ENCODE data around the gene CEP63.

Gene CEP63

DNA sequence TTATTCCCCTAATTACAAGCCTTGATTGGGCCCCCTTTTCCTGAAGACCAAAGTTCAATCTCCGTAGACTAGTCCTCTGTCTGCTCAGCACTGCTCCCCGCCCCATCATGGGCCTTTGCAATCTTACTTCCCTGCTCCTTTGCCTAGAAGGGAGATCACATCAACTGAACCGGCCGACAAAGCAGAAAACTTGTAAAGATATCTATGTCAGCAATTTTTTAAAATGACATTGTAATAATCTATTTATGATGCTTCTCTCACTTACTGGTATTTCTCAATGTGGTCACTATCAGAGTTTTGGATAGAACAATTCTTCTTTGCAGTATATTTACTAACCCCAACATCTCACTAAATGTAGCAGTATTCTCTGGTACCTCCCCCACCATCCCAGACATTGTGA, 17.3 kb upstream of the CEP63 start:
- no peak for DNase-seq (ENCODE audit: low read depth)

DNA sequence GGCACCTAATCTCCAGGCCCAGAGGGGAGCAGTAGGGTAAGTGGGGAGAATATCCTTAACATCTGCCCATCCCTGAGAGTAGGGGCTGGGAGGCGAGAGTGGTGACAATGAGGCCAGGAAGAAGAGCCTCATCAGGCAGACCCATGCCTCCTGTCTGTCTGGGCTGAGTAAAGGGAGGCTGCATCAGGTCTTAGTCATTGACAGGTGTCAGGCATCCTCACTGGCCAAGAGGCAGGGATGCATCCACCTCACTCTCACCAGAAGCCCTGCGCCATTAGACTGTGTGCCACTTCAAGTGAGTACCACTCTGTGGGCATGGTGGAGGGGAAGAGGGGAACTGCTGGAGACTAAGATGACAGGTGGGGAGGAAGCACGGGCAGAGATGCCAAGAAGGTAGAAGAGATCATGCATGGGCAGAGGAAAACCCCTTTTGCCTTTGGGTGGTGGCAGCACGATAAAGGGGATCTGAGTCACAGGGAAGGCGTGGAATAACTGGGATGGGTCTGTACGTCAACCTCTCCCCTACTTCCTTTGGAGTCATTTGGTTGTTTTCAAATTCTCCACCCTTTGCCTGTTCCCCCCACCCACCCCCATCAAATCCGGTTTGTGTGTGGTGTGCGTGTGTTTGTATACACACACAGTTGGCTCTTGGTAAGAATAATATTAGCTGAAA, 14.2 kb upstream of the CEP63 start:
- DNase-seq (ENCODE audit: low read depth): peak; percentile 81

DNA sequence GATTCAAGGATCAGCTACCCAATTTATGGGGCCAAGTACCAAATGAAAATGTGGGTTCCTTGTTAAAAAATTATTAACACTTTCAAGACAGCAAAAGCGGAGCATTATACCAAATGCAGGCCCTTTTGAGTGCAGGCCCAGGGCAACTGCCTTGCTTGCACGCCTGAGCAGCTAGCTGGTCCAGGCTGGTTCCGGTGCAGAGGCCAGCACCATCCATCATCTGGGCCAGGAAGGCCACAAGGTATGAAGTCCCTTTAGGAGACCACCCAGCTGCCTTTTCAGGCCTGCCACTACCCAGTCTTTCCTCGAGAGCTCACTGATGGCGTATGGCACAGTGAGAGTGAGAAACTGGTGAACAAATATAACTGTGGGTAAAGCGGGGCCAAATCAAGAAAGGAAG, 13.0 kb upstream of the CEP63 start:
- no peak for DNase-seq (ENCODE audit: low read depth)

DNA sequence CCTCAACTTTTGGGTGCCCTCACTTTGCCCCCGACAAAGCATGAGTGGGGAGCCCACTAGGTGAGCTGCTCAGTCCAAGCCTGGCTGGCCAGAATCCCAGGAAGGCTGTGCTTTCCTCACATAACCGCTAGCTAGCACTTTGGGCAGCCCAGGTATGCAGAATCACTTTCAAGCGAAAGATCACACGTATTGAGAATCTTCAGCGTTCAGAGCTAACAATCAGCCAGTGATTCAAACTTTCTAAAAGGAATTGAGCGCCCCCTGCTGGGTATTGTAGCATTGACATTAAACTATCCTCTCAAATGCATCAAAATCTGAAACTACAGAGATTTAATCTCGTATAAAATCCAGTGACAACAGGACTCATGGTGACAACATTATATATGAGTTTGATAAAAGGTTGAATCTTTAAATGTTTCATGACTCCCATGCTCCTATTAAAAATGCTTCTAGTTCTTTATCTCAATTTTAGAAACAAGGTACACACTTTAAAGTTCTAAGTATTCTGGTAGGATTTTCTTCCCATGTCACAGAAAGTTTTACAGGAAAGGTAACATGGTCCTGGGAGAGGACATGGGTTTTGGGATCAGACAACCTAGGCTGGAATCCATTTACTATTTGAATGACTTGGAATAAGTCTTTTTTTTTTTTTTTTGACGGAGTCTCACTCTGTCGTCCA, 11.8 kb upstream of the CEP63 start:
- peak; percentile 87 for DNase-seq (ENCODE audit: low read depth)

DNA sequence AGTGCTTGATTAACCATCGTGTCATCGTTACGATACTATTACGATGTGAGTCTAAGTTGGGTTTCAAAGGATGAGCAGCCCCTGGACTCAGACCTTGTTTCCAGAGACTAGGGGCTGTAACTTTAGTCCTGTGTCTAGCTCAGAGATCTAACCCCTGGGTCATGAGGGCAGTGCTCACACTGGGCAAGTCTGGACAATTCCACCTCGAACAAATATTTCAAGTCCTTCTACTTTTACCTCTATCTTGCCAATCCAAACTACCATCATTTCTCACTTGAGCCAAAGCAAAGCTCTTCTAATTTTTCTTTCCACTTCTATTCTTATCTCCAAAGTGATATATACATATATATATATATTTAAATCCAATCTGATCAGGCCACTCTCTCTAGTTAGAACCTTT, 10.9 kb upstream of the CEP63 start:
- DNase-seq (ENCODE audit: low read depth): no peak

DNA sequence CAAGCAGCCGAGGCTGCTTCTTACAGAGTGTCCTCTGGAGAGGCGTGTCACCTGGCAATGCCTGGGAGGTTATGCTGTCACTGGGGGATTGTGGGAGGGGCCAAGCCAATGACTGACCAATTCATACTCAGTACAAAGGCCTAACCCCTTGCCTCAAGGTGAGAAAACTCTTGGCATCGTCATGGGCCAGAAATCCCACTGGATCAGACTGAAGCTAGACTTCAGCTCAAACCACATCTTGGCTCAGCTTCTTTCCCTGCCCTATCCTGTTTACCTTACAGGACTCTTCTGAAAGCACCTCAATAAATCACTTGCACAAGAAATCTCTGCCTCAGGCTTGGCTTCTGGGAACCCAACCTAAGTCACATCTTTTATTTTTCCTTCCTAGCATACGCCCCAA, 9.6 kb upstream of the CEP63 start:
- DNase-seq (ENCODE audit: low read depth): peak; percentile 37

DNA sequence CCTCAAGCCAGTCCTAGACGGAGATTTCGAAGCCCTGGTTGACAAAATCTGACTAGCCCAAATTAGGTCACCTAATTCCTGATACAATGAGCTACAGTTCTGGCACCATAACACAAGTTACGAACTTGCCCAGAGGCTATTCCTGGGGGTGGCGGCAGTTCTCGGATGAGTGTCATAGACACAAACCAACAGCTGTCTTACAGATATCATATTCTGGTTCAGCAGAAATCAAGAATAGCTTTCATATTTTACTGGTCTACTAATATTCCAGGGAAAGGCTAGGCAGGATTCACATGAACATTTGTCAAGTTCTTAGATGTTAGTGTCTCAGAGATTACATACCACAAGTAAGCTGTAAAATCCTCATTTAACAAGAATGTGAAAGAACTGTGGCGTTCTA, 8.9 kb upstream of the CEP63 start:
- DNase-seq (ENCODE audit: low read depth): peak; percentile 91

DNA sequence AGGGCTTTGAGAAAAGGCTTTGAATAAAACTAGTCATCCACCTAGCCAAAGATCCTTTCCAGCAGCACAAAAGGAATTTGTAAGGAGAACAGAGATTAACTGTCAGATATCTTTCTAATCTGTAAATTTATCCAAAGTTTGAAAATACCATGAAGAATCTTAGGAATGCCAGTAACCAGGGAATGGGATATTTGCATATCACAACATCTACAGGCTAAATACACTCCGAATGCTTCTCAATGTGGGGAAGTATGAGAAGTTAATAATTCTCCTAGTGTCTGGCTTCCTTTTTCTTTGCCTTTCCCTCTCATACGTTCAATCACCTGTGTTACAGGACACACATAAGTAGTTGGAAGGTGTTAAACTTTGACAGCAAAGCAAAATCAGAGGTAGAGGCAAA, 7.9 kb upstream of the CEP63 start:
- peak; percentile 87 for DNase-seq (ENCODE audit: low read depth)

DNA sequence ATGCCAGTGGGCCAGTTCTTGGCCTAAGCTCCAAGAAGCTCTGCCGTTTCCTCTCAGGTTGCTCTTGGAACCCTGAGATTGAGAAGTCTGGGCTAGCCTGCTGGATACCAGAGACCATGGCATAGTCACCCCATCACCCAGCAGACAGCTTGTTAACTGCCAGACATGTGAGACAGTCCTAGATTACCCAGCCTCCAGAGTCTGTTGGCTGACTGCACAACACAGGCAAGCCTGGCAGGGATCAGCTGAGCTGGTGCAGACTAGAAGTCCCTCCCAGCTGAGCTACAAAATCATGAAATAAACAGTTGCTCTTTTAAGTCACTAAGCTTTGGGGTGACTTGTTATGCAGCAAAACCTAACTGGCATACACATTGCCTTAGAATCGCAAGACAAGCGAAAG, 5.3 kb upstream of the CEP63 start:
- no peak for DNase-seq (ENCODE audit: low read depth)

DNA sequence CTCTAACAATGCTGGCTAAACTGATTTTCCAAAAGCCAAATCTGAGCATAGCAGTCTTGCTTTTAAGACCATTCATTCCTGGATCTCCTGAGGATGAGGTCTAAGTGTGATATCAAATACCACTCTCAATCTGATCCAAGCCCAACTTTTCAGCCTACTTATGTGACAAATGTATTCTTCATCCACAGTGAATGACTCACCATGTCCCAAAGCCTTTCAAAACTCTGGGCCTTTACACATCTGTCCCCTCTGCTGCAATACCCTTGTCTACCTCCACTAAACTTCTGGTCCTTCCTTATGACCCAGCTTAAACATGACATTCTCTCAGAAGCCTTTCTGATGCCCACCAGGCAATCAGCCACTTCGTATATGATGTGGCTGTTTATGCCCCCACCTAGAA, 4.7 kb upstream of the CEP63 start:
- DNase-seq (ENCODE audit: low read depth): peak; percentile 49

DNA sequence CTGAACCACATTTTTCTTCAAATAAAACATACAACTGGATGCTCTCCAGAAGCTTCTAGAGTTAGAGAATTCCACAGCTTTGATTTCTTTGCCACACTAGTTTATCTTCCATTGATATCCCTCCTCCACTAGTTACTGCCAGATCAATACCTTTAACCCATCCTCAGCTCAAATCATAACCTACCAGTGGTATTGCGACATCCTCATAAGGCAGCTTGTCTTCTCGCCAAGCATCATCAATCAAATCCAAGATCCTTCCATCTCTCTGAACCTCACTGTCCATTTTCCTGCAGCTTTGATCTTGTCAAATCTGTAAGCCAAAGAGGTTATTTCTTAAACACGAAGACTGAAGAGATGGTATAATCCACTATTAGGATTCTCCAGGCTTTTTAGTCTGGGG, 3.2 kb upstream of the CEP63 start:
- no peak for DNase-seq (ENCODE audit: low read depth)

DNA sequence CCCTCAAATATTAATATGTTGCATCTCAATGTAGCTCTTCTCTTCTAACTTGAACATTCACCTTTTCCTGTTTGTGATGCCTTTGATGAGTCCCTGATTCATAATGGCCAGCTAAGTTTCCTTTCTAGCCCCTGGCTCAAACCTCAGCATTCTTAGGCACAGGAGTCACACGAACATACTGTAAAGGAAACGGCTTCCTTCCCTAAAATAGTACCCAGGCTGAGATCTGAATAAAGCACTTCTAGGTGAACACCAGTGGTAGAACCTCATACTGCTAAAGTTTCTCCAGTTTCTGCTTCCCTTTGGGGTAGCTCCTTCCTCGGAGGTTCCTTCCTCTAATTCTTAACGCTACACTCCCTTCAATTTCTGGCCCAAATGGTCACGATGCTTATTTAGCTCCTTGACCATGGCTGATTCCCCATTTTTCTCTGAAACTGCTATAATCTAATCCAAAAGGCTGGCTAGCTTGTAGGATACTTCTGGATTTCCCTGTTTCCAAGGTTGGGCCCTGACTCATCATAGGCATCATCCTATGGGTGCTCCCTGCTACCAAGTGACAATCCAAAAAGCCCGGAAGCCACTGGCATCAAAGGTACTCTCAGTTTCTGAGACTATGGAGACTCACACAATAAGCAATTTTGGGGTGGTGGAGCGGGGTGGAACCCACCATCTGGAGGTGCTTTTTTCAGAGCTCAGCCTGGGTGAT, 2.5 kb upstream of the CEP63 start:
- peak; percentile 92 for DNase-seq (ENCODE audit: low read depth)

DNA sequence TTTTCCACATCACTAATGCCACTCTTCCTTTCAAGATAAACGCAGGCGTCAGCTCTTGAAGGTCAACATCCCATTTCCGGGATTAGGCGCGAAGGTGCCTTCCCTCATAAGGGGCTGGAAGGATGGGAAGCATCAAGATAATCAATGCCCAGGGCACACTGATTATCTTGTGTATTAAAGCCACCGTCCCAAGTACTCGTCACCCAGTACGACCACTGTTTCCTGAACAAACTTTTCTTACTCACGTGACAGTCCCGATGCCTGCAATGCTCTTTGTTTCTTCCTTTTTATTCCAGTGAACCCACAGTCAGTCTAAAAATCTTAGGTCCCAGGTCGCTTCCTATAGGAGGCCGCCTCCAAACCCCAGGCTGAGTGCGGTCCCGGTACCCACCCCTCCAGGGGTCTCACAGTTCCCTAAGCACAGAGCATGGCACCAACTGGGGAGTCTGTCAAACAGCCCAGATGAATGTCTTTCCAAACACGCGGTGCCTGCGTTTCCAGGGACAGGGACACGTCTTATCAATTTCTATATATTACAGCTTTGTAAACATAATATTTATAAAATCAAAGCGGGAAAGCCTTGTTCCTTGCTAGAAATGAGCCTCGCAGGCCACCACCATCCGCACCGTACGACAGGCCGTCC, 661 bp upstream of the CEP63 start:
- DNase-seq (ENCODE audit: low read depth): peak; percentile 40

DNA sequence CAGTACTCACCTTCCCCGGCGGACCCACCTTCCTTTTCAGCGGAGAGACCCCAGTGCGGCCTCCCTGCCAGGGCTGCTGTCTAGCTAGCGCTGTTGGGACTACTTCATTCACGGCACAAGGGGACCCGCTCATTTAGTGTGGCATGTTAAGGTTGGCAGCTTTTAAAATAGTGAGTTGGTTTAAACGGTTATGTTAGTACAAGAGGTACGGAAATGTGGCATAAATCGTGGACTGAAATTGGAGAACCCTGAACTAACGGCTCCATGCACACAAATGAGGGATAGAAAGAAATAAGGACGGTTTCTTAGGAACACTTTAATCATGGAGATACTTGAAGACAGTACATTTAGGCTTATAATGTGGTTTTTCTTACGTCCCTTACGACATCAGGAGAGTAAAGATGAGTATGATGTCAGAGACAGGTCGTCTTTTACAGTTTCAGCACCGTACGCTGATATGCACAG, 752 bp downstream of the CEP63 start:
- DNase-seq (ENCODE audit: low read depth): peak; percentile 35

DNA sequence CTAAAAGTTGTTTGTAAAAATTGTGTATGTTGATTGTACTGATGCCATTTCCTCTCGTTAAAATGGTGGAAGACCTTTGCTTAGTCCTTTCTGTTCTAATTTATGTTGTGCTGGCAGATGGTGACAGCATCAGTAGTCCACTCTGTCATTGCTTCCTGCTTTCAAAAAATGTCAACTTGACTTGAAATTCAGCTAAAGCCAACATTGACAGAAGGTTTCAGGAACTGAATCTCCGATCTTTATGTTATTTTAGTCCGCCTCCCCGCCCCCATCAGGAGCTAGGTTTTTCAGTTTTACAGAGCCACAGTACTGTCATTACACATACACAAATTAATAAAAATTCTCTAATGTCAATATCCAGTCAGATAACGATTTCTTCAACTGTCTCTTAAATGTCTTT, 1.5 kb downstream of the CEP63 start:
- peak; percentile 34 for DNase-seq (ENCODE audit: low read depth)

DNA sequence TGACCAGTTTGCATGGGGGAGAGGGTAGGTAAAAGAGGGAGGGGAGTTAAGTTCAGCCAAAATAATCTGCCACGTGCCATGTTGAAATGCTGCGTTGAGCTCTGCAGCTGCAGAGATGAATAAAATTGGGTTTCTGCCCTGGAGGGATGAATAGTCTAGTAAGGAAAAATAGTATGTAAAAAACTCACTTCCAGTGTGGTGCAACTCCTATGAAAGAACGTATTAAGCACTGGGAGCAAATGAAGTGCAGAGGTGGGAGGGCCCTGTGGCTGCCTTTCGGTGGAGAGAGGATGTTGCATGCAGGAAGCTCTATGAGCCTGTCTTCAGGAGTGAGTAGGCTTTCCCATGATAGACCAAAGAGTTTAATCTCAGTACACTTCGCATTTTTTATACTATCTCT, 8.6 kb downstream of the CEP63 start:
- DNase-seq (ENCODE audit: low read depth): peak; percentile 62

DNA sequence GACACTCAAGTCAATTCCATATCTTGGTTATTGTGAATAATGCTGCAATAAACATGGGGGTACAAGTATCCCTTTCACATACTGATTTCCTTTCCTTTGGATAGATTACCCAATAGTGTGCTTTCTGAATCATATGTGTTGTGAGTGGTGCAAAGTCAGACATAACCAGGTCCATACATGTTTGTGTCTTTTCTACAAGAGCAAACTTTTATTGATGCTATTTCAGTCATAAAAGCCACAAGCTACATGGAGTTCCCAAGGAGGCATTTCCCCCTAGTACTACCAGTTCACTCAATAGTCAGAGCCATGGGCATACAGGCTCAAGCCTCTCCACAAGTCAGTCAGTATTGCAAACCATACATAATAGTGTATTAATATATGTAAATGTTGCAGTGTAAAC, 10.1 kb downstream of the CEP63 start:
- DNase-seq (ENCODE audit: low read depth): no peak

DNA sequence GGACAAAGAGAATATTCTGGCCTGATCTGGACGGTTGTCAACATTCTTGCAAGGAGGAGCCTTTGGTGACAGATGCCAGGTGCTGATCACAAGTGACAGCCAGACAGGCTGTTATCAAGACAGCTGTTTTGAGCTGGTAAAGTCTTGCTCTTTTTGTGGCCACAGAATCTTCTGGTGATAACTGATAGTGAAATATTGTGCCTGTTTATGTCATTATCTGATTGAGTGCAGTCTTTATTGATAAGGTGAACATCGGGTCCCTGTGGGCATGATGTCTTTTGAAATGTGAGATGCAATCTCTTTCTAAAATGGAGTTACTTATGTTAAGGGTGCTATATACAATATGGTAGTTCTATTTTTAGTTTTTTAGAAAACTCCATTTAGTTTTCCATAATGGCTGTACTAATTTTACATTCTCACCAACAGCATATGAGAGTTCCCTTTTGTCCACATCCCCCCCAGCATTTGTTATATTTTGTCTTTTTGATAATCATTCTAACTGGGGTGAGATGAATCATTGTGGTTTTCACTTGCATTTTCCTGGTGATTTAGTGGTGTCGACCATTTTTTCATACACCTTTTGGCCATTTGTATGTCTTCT, 10.7 kb downstream of the CEP63 start:
- DNase-seq (ENCODE audit: low read depth): no peak

DNA sequence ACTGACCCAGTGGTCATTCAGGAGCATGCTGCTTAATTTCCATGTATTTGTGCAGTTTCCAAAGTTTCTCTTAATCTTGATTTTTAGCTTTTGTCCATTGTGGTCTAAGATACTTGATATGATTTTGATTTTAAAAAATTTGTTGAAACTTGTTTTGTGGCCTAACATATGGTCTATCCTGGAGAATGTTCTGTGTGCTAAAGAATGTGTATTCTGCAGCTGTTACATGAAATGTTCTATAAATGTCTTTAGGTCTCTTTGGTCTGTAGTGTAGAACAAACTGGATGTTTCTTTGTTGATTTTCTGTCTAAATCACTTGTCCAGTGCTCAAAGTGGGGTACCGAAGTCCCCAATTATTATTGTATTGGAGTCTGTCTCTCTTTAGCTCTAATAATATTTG, 17.4 kb downstream of the CEP63 start:
- no peak for DNase-seq (ENCODE audit: low read depth)

DNA sequence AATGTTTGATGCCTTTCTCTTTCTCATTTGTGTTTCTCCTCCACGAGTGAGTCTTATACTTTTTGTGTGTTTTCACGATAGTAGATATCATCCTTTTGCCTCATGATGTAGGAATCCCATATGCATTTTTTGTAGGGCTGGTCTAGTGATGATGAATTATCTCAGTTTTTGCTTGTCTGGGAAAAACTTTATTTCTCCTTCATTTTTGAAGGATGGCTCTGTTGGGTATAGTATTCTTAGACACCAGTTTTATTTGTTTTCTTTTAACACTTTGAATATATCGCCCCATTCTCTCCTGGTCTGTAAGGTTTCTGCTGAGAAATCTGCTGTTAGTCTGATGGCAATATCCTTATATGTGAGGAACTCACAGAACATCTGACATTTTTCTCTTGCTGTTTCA, 18.3 kb downstream of the CEP63 start:
- DNase-seq (ENCODE audit: low read depth): no peak

DNA sequence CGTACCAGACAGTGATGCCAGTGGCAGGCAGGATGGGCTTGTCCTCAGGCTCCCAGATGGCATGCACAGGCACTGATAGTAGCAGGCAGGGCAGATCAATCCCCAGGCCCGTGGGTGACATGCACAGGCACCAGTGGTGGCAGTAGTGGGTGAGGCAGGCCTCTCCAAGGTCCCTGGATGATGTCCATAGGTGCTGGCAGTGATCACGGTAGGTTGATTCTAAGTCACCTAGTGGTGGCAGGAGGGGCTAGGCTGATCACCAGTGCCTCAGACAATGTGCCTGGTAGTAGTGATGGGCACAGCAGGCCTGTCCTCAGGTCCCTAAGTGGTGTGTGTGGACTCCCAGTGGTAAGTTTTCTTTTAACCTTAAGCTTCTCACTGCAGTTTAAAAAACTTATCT, 19.6 kb downstream of the CEP63 start:
- no peak for DNase-seq (ENCODE audit: low read depth)

DNA sequence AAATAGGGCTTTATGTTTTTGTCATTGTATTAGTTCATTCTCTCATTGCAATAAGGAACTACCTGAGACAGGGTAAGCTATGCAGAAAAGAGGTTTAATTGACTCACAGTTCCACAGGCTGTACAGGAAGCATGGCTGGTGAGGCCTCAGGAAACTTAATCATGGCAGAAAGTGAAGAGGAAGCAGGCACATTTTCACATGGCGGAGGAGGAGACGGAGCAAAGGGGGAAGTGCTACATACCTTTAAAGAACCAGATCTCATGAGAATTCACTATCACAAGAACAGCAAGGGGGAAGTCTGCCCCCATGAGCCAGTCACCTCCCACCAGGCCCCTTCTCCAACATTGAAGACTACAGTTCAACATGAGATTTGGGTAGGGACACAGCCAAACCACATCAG, 25.6 kb downstream of the CEP63 start:
- DNase-seq (ENCODE audit: low read depth): no peak

DNA sequence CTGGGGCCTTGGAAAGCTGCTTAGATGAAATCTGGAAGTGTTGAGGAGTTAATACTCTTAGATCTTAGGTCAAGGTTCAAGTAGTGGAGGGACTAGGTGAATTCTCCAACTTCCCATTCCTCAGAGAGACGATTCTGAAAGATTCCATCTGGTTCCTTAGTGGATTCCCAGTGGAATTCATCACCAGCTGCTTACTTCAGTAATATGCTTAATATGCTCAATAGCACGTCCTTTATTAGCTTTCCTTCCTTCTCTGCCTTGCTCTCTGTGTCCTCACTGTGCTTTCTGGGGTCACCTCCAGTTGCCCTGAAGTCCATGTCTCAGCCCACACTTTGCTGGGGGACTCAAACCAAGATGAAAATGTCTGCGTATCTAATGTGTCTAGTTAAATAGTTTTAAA, 31.0 kb downstream of the CEP63 start:
- no peak for DNase-seq (ENCODE audit: low read depth)

All from EH (cell line).